Mesenteric fat pad (tissue), 1 donor: ENCODE data around the gene PROP1. TPM values are rescaled to one million over a fixed set of nuclear protein-coding genes. Genes with fewer than 3 reads are reported as not detected.
A peak's percentile ranks its signal among the peaks of the same experiment; 100 is the strongest.
"Not testable (repeated sequence)": the region's sequence is repeated elsewhere in the genome, so short reads cannot be mapped to it uniquely, and the experiment has no call there.

ENCODE experiments used
- DNase-seq: peaks from one replicate; pipeline ENCODE4 v3.0.0-alpha.2; 2020; ENCODE audit warnings: low spot score
- total RNA-seq: library from RNA; stranded (reverse); fragmentation: NEBNext Ultra II Directional; extraction: Animal tissue kit (Norgen Biotek cat#: 25700); gene quantifications from one replicate; pipeline ENCODE4 v1.2.1, GENCODE V29; 2021
- donor health status: DM: yes; HTN: yes; CAD: no.

Gene PROP1
- total RNA-seq, 1 donor from 2014 or later = not detected

- DNase-seq = no peak
Measured at GRCh38 chr5:177982956-177983355, 13.1 kb downstream of the PROP1 start.

GRCh38 chr5:177982072-177982727 is 13.8 kb downstream of the PROP1 start:
- peak; percentile 53 for DNase-seq

- DNase-seq = no peak
Measured at GRCh38 chr5:177981296-177982071, 14.6 kb downstream of the PROP1 start.

GRCh38 chr5:177980743-177981151 is 15.3 kb downstream of the PROP1 start:
- peak; percentile 67 for DNase-seq

GRCh38 chr5:177977600-177977999 is 18.4 kb downstream of the PROP1 start:
- not testable (repeated sequence) for DNase-seq

GRCh38 chr5:177973066-177973635 is 22.9 kb downstream of the PROP1 start:
- no peak for DNase-seq

GRCh38 chr5:177972613-177973012 is 23.4 kb downstream of the PROP1 start:
- DNase-seq = no peak

- DNase-seq = peak; percentile 69
Measured at GRCh38 chr5:177972014-177972413, 24.0 kb downstream of the PROP1 start.

GRCh38 chr5:177968661-177969211 is 27.3 kb downstream of the PROP1 start:
- peak; percentile 65 for DNase-seq

GRCh38 chr5:177967221-177967887 is 28.7 kb downstream of the PROP1 start:
- DNase-seq = no peak

GRCh38 chr5:177966839-177967166 is 29.2 kb downstream of the PROP1 start:
- no peak for DNase-seq

- peak; percentile 68 for DNase-seq
Measured at GRCh38 chr5:177966009-177966838, 29.8 kb downstream of the PROP1 start.

GRCh38 chr5:177964471-177964870 is 31.6 kb downstream of the PROP1 start:
- DNase-seq = peak; percentile 55

- DNase-seq = peak; percentile 82
Measured at GRCh38 chr5:177963966-177964365, 32.1 kb downstream of the PROP1 start.

GRCh38 chr5:177959315-177959714 is 36.7 kb downstream of the PROP1 start:
- DNase-seq = peak; percentile 55

- DNase-seq = no peak
Measured at GRCh38 chr5:177958696-177959095, 37.3 kb downstream of the PROP1 start.

GRCh38 chr5:177957241-177957640 is 38.8 kb downstream of the PROP1 start:
- DNase-seq = no peak

- not testable (repeated sequence) for DNase-seq
Measured at GRCh38 chr5:177953101-177953500, 42.9 kb downstream of the PROP1 start.

- DNase-seq = not testable (repeated sequence)
Measured at GRCh38 chr5:177949656-177950055, 46.4 kb downstream of the PROP1 start.

- DNase-seq = not testable (repeated sequence)
Measured at GRCh38 chr5:177949065-177949464, 47.0 kb downstream of the PROP1 start.

GRCh38 chr5:177947912-177948311 is 48.1 kb downstream of the PROP1 start:
- not testable (repeated sequence) for DNase-seq
